DOHH2 (cell line): Measurements from ENCODE around the gene DNAH10.

ENCODE experiments used
- H3F3A ChIP-seq: fragments of 200-600 bp; sonication (generic), shearing (Covaris generic); 2 replicates; pipeline ENCODE4 v1.6.0; 2016; ENCODE audit warnings: antibody characterized with exemption, mild to moderate bottlenecking; ENCODE audit not compliant: control insufficient read depth, insufficient read depth
- H3K27ac ChIP-seq: fragments of 200-600 bp; sonication (generic); 2 replicates; pipeline ENCODE4 v1.5.1; 2014; ENCODE audit warnings: low read depth, mild to moderate bottlenecking, low read length, moderate library complexity
- H3K27me3 ChIP-seq: fragments of 200-600 bp; sonication (generic); 2 replicates; pipeline ENCODE4 v1.6.1; 2014; ENCODE audit warnings: mild to moderate bottlenecking, low read length, mixed read lengths; ENCODE audit not compliant: control insufficient read depth
- H3K36me3 ChIP-seq: fragments of 200-600 bp; sonication (generic); 2 replicates; pipeline ENCODE4 v1.6.1; 2014; ENCODE audit warnings: mild to moderate bottlenecking, low read length, moderate library complexity, mixed read lengths; ENCODE audit not compliant: control insufficient read depth
- H3K4me1 ChIP-seq: fragments of 200-600 bp; sonication (generic); 2 replicates; pipeline ENCODE4 v1.6.1; 2014; ENCODE audit warnings: mild to moderate bottlenecking, low read length, mixed read lengths; ENCODE audit not compliant: control insufficient read depth
- H3K4me2 ChIP-seq: fragments of 200-600 bp; sonication (generic); 2 replicates; pipeline ENCODE4 v1.6.0; 2014; ENCODE audit warnings: mild to moderate bottlenecking, low read length, moderate library complexity
- H3K4me3 ChIP-seq: fragments of 200-600 bp; sonication (generic); 2 replicates; pipeline ENCODE4 v1.5.1; 2014; ENCODE audit warnings: mild to moderate bottlenecking, low read length, mixed read lengths
- H3K79me2 ChIP-seq: fragments of 200-600 bp; sonication (generic); 2 replicates; pipeline ENCODE4 v1.6.1; 2014; ENCODE audit warnings: mild to moderate bottlenecking, low read length, mixed read lengths; ENCODE audit not compliant: control insufficient read depth
- H3K9me2 ChIP-seq: fragments of 200-600 bp; sonication (generic); replicated peaks from 2 replicates; pipeline ENCODE4 v1.6.1; 2014; ENCODE audit warnings: mild to moderate bottlenecking, low read length, mixed read lengths; ENCODE audit not compliant: control insufficient read depth
- H3K9me3 ChIP-seq: fragments of 200-600 bp; sonication (generic); 2 replicates; pipeline ENCODE4 v1.6.1; 2014; ENCODE audit warnings: antibody characterized with exemption, low read length, mixed read lengths; ENCODE audit not compliant: control insufficient read depth, insufficient read depth
- H4K20me1 ChIP-seq: fragments of 200-600 bp; sonication (generic); 2 replicates; pipeline ENCODE4 v1.6.0; 2014; ENCODE audit warnings: low read depth, mild to moderate bottlenecking, antibody characterized with exemption, low read length, moderate library complexity; ENCODE audit not compliant: control insufficient read depth, insufficient read depth
- CTCF ChIP-seq: fragments of 200-600 bp; sonication (generic); IDR thresholded peaks from one replicate; pipeline ENCODE4 v1.5.1; 2014; ENCODE audit warnings: antibody characterized with exemption, mild to moderate bottlenecking, low read depth, low read length; ENCODE audit not compliant: poor library complexity, severe bottlenecking
- EZH2phosphoT487 ChIP-seq: fragments of 200-600 bp; sonication (generic); IDR thresholded peaks from 2 replicates; pipeline ENCODE4 v1.6.1; 2017; ENCODE audit warnings: borderline replicate concordance, mild to moderate bottlenecking, antibody characterized with exemption, low read length, moderate library complexity, mixed read lengths

DNAH10 gene

GRCh38 chr12:123917337-123917850 is 155.3 kb downstream of the DNAH10 start:
- Histone ChIP-seq H3K79me2 (no peaks in the 10 kb centered on the region), H3K4me3 (no peak overlapping the region), H3K27me3 (no peaks in the 10 kb centered on the region), H3K9me3 (no peaks in the 10 kb centered on the region), H3K4me1 (no peaks in the 10 kb centered on the region), H3K9me2 (no peaks in the 10 kb centered on the region), H3K27ac (no peak overlapping the region), H3F3A (0 out of 2 replicates have a peak, but pooled peaks cover 4% of the 10 kb centered on the region), H4K20me1 (no peaks in the 10 kb centered on the region), H3K36me3 (no peaks in the 10 kb centered on the region), H3K4me2 (no peak overlapping the region)
- TF ChIP-seq EZH2phosphoT487 (no peak), CTCF (no peak)

- no peaks in the 10 kb centered on the region for H3K9me3 ChIP-seq
- no peaks in the 10 kb centered on the region for H3K79me2 ChIP-seq
- no peaks in the 10 kb centered on the region for H3F3A ChIP-seq
- H3K27me3 ChIP-seq = 0 out of 2 replicates have a peak, but pooled peaks cover 2% of the 10 kb centered on the region
- no peaks in the 10 kb centered on the region for H3K36me3 ChIP-seq
- no peaks in the 10 kb centered on the region for H4K20me1 ChIP-seq
- H3K9me2 ChIP-seq = no peaks in the 10 kb centered on the region
- no peak overlapping the region for H3K4me2 ChIP-seq
- H3K4me3 ChIP-seq = no peak overlapping the region
- H3K27ac ChIP-seq = no peak overlapping the region
- no peaks in the 10 kb centered on the region for H3K4me1 ChIP-seq
- TF ChIP-seq EZH2phosphoT487 (no peak), CTCF (no peak)
Observed at GRCh38 chr12:123919980-123920360, 157.9 kb downstream of the DNAH10 start.

GRCh38 chr12:123923038-123923437 is 160.9 kb downstream of the DNAH10 start:
- no peaks in the 10 kb centered on the region for H4K20me1 ChIP-seq
- H3K4me1 ChIP-seq = no peaks in the 10 kb centered on the region
- H3K9me2 ChIP-seq = no peaks in the 10 kb centered on the region
- no peaks in the 10 kb centered on the region for H3K79me2 ChIP-seq
- H3K27ac ChIP-seq = no peak overlapping the region
- no peaks in the 10 kb centered on the region for H3F3A ChIP-seq
- H3K27me3 ChIP-seq = peaks cover 7% of the 10 kb centered on the region; the same call in 1 of the 2 replicates
- no peaks in the 10 kb centered on the region for H3K36me3 ChIP-seq
- no peak overlapping the region for H3K4me2 ChIP-seq
- TF ChIP-seq EZH2phosphoT487 (no peak), CTCF (no peak)
- no peak overlapping the region for H3K4me3 ChIP-seq
- no peaks in the 10 kb centered on the region for H3K9me3 ChIP-seq

- H3K27ac ChIP-seq = no peak overlapping the region
- H3K27me3 ChIP-seq = peaks cover 11% of the 10 kb centered on the region; the same call in 1 of the 2 replicates
- H3K4me2 ChIP-seq = no peak overlapping the region
- H3K4me3 ChIP-seq = no peak overlapping the region
- no peaks in the 10 kb centered on the region for H3K79me2 ChIP-seq
- no peaks in the 10 kb centered on the region for H3F3A ChIP-seq
- no peaks in the 10 kb centered on the region for H3K9me3 ChIP-seq
- H3K9me2 ChIP-seq = no peaks in the 10 kb centered on the region
- no peaks in the 10 kb centered on the region for H4K20me1 ChIP-seq
- no peaks in the 10 kb centered on the region for H3K4me1 ChIP-seq
- no peak for TF ChIP-seq EZH2phosphoT487
- no peaks in the 10 kb centered on the region for H3K36me3 ChIP-seq
Observed at GRCh38 chr12:123923927-123924326, 161.8 kb downstream of the DNAH10 start.
